GM10266 (cell line): Measurements from ENCODE around the gene ERC2.

Experiments
- DNase-seq: peaks from one replicate; pipeline ENCODE4 v3.0.0; 2012; ENCODE audit errors: extremely low spot score
- TF ChIP-seq, protein P1 (sequence below): IDR thresholded peaks from 2 replicates; pipeline ENCODE4 v1.5.1; 2012; ENCODE audit warnings: mild to moderate bottlenecking, low read depth; ENCODE audit not compliant: control insufficient read depth, insufficient read depth; ENCODE audit errors: missing control alignments

ERC2 gene

DNA sequence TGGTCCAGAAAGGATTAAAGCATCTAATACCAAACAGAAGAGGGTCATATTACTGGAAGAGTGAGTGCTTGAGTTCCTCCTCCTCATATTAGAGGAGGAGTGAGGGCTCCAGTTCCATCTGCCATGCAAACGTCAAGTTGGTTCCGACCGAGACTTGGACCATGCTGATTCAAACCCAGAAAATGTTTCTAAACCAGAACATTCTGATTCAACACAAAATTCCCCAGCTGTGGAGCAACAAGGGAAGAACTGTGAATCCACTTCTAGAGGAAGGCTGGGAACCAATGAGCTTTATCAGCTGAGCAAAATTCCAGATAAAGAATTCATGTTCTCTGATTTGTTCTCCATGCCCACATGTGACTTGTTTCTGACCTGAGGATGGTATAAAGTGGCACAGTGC lies 845.5 kb downstream of the ERC2 start:
- TF ChIP-seq, protein P1, sequence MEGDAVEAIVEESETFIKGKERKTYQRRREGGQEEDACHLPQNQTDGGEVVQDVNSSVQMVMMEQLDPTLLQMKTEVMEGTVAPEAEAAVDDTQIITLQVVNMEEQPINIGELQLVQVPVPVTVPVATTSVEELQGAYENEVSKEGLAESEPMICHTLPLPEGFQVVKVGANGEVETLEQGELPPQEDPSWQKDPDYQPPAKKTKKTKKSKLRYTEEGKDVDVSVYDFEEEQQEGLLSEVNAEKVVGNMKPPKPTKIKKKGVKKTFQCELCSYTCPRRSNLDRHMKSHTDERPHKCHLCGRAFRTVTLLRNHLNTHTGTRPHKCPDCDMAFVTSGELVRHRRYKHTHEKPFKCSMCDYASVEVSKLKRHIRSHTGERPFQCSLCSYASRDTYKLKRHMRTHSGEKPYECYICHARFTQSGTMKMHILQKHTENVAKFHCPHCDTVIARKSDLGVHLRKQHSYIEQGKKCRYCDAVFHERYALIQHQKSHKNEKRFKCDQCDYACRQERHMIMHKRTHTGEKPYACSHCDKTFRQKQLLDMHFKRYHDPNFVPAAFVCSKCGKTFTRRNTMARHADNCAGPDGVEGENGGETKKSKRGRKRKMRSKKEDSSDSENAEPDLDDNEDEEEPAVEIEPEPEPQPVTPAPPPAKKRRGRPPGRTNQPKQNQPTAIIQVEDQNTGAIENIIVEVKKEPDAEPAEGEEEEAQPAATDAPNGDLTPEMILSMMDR: no peak
- DNase-seq: no peak

DNA sequence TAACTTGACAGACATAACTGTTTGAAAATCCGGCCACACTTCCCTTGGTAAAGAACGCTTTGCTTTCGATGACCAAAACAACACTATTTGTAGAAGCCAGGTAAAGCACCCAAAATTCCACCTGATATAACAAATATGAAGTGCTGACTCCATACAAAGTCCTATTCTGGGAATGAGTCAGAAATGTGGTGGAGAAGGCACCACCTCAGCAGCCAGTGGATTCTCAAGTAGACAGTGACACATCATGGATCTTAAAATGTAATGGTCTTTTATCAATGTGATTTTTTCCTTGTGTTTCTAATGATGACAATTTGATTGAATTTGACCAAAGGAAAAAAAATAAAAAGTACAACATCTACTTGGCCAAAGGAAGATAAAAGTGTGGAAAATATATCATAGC lies 846.2 kb downstream of the ERC2 start:
- TF ChIP-seq, protein P1: no peak
- no peak for DNase-seq

DNA sequence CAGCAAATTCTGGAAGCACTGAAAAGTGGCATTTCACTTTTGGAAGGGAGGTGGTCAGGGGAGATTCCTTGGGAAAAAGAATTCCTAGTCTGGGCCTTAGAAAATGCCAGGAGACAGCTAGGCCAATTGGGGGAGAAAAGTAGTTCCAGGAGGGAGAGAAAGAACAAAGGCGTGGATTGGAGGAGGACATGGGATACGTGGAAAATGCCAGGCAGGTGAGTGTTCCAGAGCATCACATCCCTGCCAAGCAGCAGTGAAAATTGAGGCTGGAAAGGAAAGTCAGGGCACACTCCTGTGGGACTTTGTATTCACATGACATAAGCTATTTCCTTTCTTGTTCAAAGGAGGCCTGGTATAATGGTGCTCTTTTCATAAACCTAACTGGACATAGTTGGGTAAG lies 846.6 kb downstream of the ERC2 start:
- DNase-seq: no peak

GRCh38 chr3:55621026-55621422 lies 847.2 kb downstream of the ERC2 start:
- TF ChIP-seq, protein P1: no peak
- no peak for DNase-seq

More for the DNA sequence above, 846.6 kb downstream of the ERC2 start:
- TF ChIP-seq, protein P1: no peak

GRCh38 chr3:55620351-55621025 lies 847.8 kb downstream of the ERC2 start:
- peak; percentile 12 for DNase-seq
- TF ChIP-seq, protein P1: no peak

- TF ChIP-seq, protein P1: no peak
- no peak for DNase-seq
Observed at GRCh38 chr3:55619046-55619808, 849.0 kb downstream of the ERC2 start.

- TF ChIP-seq, protein P1: no peak
- no peak for DNase-seq
Observed at GRCh38 chr3:55617385-55617784, 850.9 kb downstream of the ERC2 start.
